HG02610 (cell line): ENCODE data around the gene MIX23.

Experiments
- ATAC-seq: cut with Tn5 transposase; IDR thresholded peaks from one replicate; pipeline ENCODE4 v1.9.1; 2021; ENCODE audit warnings: mild to moderate bottlenecking, moderate library complexity; ENCODE audit not compliant: unreplicated experiment

MIX23 gene

DNA sequence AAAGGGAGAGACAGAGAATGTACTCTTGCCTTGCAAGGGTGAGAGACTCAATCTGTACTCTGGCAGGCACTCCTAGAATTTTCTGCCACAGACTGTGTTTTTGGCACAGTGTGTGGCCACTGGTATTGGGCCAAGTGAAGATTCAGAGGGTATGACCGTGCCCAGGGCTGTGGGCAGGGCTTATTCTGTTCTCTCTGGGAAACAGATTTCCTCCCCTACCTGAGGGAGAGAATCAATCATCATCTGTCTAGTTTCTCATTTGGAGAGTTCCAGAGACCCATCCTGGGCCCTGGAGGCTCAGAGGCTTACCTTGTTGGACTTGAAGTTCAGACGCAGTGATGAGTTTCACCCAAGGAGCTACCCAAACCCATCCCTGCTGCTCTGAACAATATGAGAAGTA lies 29.8 kb downstream of the MIX23 start:
- ATAC-seq: no peak

GRCh38 chr3:122351612-122352011 lies 31.4 kb downstream of the MIX23 start:
- ATAC-seq: no peak

- ATAC-seq: no peak
Measured at GRCh38 chr3:122350814-122351418, 32.1 kb downstream of the MIX23 start.

GRCh38 chr3:122349171-122349570 lies 33.9 kb downstream of the MIX23 start:
- ATAC-seq: no peak

GRCh38 chr3:122343654-122344053 lies 39.4 kb downstream of the MIX23 start:
- ATAC-seq: no peak

DNA sequence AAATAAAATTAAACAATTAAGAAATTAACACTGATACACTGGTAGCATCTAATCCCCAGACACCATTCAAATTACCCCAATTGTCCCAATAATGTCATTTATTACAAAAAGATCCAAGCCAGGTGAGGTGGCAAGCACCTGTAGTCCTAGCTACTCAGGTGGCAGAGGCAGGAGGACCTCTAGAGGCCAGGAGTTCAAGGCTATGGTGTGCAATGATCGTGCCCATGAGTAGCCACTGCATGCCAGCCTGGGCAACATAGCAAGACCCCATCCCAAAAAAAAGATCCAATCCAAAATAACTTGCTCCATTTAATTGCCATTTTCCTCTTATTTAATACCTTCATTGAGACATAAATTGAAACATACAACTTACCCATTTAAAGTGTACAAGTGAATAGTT lies 40.2 kb downstream of the MIX23 start:
- no peak for ATAC-seq

DNA sequence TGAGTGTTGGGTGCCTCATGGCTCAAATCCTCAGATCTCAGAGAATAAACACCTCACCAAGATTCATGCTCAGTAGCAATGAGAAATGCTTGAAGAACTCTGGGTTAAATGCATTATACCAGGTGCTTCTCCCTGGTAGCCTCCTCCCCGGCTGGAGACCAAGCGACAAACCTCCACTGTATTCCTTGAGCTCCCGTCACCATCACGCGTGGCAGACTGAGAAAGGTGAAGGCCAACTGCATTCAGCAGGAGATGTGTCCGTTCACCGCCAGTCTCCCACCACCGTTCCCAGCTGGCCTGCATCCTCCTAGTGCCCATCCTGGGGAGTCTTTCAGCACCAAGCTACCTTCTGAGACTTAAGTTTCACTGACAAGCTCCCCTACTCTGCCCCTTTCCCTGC lies 50.5 kb downstream of the MIX23 start:
- no peak for ATAC-seq

DNA sequence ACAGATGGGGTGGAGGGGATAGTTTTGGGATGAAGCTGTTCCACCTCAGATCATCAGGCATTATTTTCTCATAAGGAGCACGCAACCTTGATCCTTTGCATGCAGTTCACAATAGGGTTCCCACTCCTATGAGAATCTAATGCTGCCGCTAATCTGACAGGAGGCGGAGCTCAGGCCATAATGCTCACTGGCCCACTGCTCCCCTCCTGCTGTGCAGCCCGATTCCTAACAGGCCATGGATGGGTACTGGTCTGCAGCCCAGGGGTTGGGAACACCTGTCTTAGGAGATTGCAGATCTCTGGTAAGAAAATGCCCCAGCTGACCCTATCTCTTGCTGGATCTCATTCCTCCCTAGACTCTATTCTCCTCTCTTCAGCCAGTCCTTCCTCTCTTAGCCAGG lies 51.1 kb downstream of the MIX23 start:
- no peak for ATAC-seq

DNA sequence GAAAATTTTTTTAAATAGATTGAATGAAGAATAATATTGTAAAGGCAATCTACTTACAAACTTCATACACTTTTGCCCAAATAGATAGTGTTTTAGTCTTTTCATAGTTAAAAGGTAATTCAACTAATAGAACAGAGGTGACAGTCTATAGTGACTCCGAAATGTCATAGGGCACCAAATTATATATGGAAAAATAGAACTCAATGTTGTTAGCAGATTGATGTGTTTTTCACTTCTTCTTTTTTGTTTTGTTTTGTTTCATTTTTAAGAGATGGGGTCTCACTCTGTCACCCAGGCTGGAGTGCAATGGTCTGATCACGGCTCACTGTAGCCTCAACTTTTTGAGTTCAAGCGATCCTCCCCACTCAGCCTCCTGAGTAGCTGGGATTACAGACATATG lies 57.3 kb downstream of the MIX23 start:
- no peak for ATAC-seq

GRCh38 chr3:122324871-122325323 lies 58.1 kb downstream of the MIX23 start, which contains the start of gene CSTA:
TSS of gene CSTA (plus strand) at chr3:122325248. CDS start at chr3:122325293, 45 bp downstream.
- ATAC-seq: no peak

- peak; percentile 88 for ATAC-seq
Measured at GRCh38 chr3:122322095-122323075, 60.6 kb downstream of the MIX23 start.

- no peak for ATAC-seq
Measured at GRCh38 chr3:122318620-122319019, 64.4 kb downstream of the MIX23 start.

DNA sequence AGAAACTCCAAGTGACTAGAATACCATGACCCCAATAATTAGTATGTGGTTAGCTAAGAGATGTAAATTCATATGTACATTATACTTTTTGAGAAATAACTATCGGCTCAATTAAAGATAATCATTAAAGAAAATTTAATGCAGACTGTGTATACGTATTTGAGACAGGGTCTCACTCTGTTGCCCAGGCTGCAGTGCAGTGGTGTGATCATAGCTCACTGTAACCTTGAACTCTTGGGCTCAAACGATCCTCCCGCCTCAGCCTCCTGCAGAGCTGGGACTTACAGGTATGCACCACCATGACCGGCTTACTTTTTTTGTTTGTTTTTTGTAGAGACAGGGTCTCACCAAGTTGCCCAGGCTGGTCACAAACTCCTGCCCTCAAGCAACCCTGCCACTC lies 66.7 kb downstream of the MIX23 start:
- ATAC-seq: no peak

DNA sequence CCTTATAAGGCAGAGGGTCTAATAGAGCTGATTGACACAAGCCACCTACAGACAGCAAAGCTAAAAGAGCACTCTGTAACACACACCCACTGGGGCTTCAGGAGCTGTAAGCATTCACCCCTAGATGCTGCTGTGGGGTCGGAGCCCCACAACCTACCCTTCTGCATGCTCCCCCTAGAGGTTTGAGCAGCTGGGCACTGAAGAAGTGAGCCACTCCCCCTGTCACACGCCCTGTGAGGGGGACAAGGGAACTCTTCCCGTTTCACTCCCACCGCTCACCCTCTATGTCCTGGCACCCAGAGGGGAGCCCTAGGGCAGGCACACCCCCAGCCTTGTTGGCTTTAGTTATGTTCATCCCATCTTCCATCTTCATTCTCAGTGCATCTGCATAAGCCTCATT lies 67.4 kb downstream of the MIX23 start:
- ATAC-seq: no peak

GRCh38 chr3:122314228-122314876 lies 68.7 kb downstream of the MIX23 start:
- ATAC-seq: no peak

DNA sequence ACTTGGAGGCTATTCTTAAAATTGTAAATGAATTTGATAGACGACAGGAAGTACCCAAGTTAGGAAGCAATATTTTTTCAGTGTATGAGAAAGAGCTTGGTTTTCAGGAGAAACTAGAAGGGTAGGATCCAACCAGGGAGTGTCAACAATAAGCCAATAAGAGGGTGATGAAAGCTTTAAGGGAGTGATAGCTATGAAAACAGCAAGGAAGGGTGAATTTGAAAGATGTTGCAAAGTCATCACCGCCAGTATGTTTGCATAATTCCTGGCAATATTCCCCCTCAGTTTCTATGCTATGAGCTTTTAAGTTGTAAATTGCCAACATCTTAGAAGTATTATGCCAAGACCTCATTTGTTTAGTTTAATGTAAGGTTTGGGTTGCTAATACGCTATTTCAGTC lies 69.8 kb downstream of the MIX23 start:
- ATAC-seq: no peak

DNA sequence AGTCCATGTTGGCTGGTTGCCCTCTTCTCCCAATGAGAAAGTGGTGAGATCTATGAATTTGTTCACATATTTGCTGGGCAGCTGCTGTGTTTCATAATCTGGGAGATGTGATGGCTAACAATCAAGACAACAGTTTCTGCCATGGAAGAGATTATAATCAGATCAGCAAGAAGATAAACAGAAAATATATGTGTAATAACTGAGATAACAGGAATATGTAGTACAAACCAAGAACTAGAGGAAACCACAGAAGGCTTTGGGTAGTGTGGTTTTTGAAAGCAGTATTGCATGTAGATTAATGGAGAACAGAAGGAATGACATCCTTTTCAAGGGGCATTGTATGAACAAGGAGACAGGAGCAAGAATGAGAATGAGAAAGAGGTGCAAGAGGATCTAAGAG lies 70.2 kb downstream of the MIX23 start:
- no peak for ATAC-seq

DNA sequence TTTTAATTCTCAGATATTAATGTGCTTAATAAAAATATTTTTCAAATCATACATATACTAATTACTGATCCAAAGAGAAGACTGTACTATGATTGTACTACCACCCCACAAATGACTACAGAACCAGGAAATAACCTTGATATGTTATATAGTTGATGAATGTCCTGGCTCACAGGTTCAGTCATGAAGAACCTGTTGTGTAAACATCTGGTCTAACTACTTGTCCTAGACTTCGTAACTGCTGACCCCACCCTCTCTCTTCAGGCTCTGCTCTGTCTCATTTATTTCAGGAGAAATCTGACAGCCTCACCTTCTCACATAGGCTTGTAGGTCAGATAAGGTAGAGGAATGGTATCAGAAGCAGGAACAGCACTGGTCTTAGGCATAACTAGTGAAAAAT lies 72.7 kb downstream of the MIX23 start:
- ATAC-seq: no peak
